ENCODE results near the gene ATF7. TPM values are rescaled to one million over a fixed set of nuclear protein-coding genes. Genes with fewer than 3 reads are reported as not detected.

Gene ATF7
- total and polyA plus RNA-seq, 2 donors (not counting 3 experiments of a cell fraction or from before 2014, with no cell fraction given), result 36.0 to 68.5 TPM

- CTCF ChIA-PET, result interaction anchor here (1.7 kb wide), 1 partner anchor 12 kb away, joined by 5 read pairs; no protein-coding TSS in a partner anchor
- FAIRE-seq (no peak), DNase-seq (ENCODE audit: low read depth, low spot score) (no peak)
- H4K20me1 ChIP-seq (replicated peaks; ENCODE audit: control insufficient read depth, extremely low read depth, insufficient read depth, low read length), result no peaks in the 10 kb centered on the region
- dilution Hi-C loops (cut with MboI; ENCODE audit: extremely low pct_ligation_motif_present, low sequenced_read_pairs) (no loop called here), intact Hi-C loops (cut with micrococcal nuclease) (no loop called here)
- H3K9me3 ChIP-seq (replicated peaks; ENCODE audit: control insufficient read depth, insufficient read depth, low read length), result no peaks in the 10 kb centered on the region
- no peaks in the 10 kb centered on the region for H3K27me3 ChIP-seq (ENCODE audit: control insufficient read depth in 2 of 2, insufficient read depth in 2 of 2, low read length in 2 of 2)
- POLR2A ChIA-PET, result no interaction called here
- no TSS peak for BruUV-seq (replicated peaks)
- H3K27ac ChIP-seq (ENCODE audit: insufficient read depth, low read depth, low read length), result no peak overlapping the region
- H3K4me3 ChIP-seq (replicated peaks in 1 of 3; ENCODE audit: insufficient read depth in 1 of 3, low read depth in 1 of 3, low read length in 3 of 3), result no peak overlapping the region
- TF ChIP-seq EZH2 (IDR thresholded peaks at IDR 0.05; ENCODE audit: borderline replicate concordance, low read depth, low read length, severe bottlenecking), result no peak
- TF ChIP-seq CTCF (IDR thresholded peaks at IDR 0.05; ENCODE audit: extremely low read depth in 1 of 2, insufficient read depth in 1 of 2, low read depth in 1 of 2, low read length in 2 of 2), result no peak
- H3K4me1 ChIP-seq (ENCODE audit: control insufficient read depth, extremely low read depth, insufficient read depth, low read length), result no peaks in the 10 kb centered on the region
- no peak overlapping the region for H3K4me2 ChIP-seq (ENCODE audit: insufficient read depth, low read length)
- no peaks in the 10 kb centered on the region for H3K9me1 ChIP-seq (replicated peaks; ENCODE audit: control insufficient read depth, extremely low read depth, insufficient read depth, low read length)
- H3K9ac ChIP-seq (replicated peaks; ENCODE audit: extremely low read depth, insufficient read depth, low read length), result no peak overlapping the region
- H2AFZ ChIP-seq (ENCODE audit: low read depth, low read length), result no peak overlapping the region
- no peaks in the 10 kb centered on the region for H3K79me2 ChIP-seq (ENCODE audit: control insufficient read depth, insufficient read depth, low read length)
- H3K36me3 ChIP-seq (ENCODE audit: control insufficient read depth in 2 of 2, extremely low read depth in 1 of 2, insufficient read depth in 2 of 2, low read length in 2 of 2), result peaks cover 27 to 28% of the 10 kb centered on the region in 2 experiments
Observed at GRCh38 chr12:53530920-53531319, 95.3 kb downstream of the ATF7 start.

GRCh38 chr12:53530061-53530460, 96.1 kb downstream of the ATF7 start:
- DNase-seq (ENCODE audit: low read depth, low spot score), result no peak
- H3K9ac ChIP-seq (replicated peaks; ENCODE audit: extremely low read depth, insufficient read depth, low read length), result no peak overlapping the region
- dilution Hi-C loops (cut with MboI; ENCODE audit: extremely low pct_ligation_motif_present, low sequenced_read_pairs), result no loop called here
- H3K9me1 ChIP-seq (replicated peaks; ENCODE audit: control insufficient read depth, extremely low read depth, insufficient read depth, low read length), result no peaks in the 10 kb centered on the region
- no peaks in the 10 kb centered on the region for H3K79me2 ChIP-seq (ENCODE audit: control insufficient read depth, insufficient read depth, low read length)
- no TSS peak for BruUV-seq (replicated peaks)
- H3K36me3 ChIP-seq (ENCODE audit: control insufficient read depth in 2 of 2, extremely low read depth in 1 of 2, insufficient read depth in 2 of 2, low read length in 2 of 2), result peaks cover 27 to 30% of the 10 kb centered on the region in 2 experiments
- intact Hi-C loops (cut with micrococcal nuclease), result no loop called here
- no peak overlapping the region for H3K4me2 ChIP-seq (ENCODE audit: insufficient read depth, low read length)
- no peak overlapping the region for H3K27ac ChIP-seq (ENCODE audit: insufficient read depth, low read depth, low read length)
- no peak overlapping the region for H3K4me3 ChIP-seq (replicated peaks in 1 of 3; ENCODE audit: insufficient read depth in 1 of 3, low read depth in 1 of 3, low read length in 3 of 3)
- no peak overlapping the region for H2AFZ ChIP-seq (ENCODE audit: low read depth, low read length)
- POLR2A ChIA-PET, result no interaction called here
- no peaks in the 10 kb centered on the region for H4K20me1 ChIP-seq (replicated peaks; ENCODE audit: control insufficient read depth, extremely low read depth, insufficient read depth, low read length)
- FAIRE-seq, result no peak
- TF ChIP-seq GATA2 (IDR thresholded peaks at IDR 0.05; ENCODE audit: insufficient read depth, insufficient read length, low read depth, low read length), result no peak
- H3K9me3 ChIP-seq (replicated peaks; ENCODE audit: control insufficient read depth, insufficient read depth, low read length), result no peaks in the 10 kb centered on the region
- CTCF ChIA-PET, result interaction anchor here (1.3 to 1.7 kb wide), 2 partner anchors 13 to 146 kb away, joined by 5 read pairs; partner anchors contain the start of gene ATP5MC2
- no peaks in the 10 kb centered on the region for H3K4me1 ChIP-seq (ENCODE audit: control insufficient read depth, extremely low read depth, insufficient read depth, low read length)
- H3K27me3 ChIP-seq (ENCODE audit: control insufficient read depth in 2 of 2, insufficient read depth in 2 of 2, low read length in 2 of 2), result no peaks in the 10 kb centered on the region
